ENCODE measurements around the gene DMRTB1. TPM values are rescaled to one million over a fixed set of nuclear protein-coding genes. Genes with fewer than 3 reads are reported as not detected.

The DMRTB1 gene
- total and polyA plus RNA-seq, 10 donors = not detected

Other genes starting within 250 kb of the DMRTB1 start
- 10 to 100 TPM; 35.3 to 49.9 (median 45.2) TPM for gene CZIB, start 238.8 kb upstream of the DMRTB1 start, total RNA-seq
- 10 to 100 TPM; 63.7 to 71.8 (median 71.7) TPM for gene CZIB, start 238.8 kb upstream of the DMRTB1 start, polyA plus RNA-seq
- gene MAGOH, start 220.9 kb upstream of the DMRTB1 start, total RNA-seq = 10 to 100 TPM; 26.5 to 39.7 (median 34.1) TPM
- gene MAGOH, start 220.9 kb upstream of the DMRTB1 start, polyA plus RNA-seq = 100 to 1,000 TPM in 2 of 3 donors, 10 to 100 TPM in 1; 83.9 to 105 (median 104) TPM
- 10 to 100 TPM in 1 of 7 donors, 1 to 10 TPM in 6; 4.0 to 14.4 (median 8.0) TPM for gene LRP8, start 131.3 kb upstream of the DMRTB1 start, total RNA-seq
- gene LRP8, start 131.3 kb upstream of the DMRTB1 start, polyA plus RNA-seq = 1 to 10 TPM; 1.7 to 2.4 (median 2.0) TPM